ENCODE data around the gene CRKL.

DNA sequence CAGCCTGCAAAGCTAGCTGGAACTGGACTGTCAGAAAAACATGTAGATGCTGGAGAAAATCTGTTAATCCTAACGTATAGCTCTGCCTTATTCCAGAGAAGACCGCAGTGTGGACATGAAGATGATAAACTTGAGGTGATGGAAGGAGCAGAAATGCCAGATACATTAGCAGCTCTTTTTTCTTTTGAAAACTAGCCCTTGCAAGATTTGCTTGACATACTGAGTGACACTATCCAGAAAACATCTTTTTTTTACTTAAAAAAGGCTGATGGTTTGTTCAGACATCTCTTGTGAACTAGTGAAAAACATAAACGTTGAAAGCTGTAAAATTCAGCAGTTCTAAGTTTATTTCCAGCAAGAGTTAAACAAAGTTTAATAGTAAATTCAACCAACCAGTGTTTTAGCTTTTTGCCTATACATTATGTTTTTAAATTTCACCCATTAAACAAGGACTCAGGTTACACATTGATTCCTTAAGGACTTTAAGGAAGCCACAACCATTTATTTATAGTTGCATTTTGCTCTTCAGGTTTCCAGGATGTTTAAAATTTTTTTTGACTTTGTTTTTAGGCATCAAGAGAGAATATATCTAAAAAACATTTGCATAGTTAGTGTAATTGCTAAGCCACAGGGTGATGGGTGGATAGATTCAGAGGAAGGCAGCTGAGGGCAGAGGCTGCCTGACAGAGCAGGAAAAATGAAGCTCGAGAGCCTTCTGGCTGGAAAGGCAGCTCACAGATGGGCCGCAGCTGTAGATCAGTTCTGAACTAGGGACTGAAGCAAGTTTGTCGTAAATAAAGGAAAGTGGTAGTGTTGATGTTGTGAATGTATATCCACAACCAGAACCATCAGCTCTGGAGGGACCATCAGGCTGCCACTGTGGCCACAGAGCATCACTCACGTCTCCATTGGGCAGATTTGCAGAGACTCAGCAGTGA, 48.9 kb upstream of the CRKL start:
- TF ChIP-seq EZH2phosphoT487 (IDR thresholded peaks at IDR 0.05; ENCODE audit: low read depth), result no peak
- no peak for TF ChIP-seq CTCF (IDR thresholded peaks at IDR 0.05; ENCODE audit: low read depth, low read length)
